NCI-H2171 (cell line): ENCODE measurements around the gene STAM2.

ENCODE experiments used
- DNase-seq: peaks from one replicate; lab custom pipeline; 2025; lab: John Stamatoyannopoulos, UW

Gene STAM2

GRCh38 chr2:152071092-152071491 lies 104.5 kb downstream of the STAM2 start:
- DNase-seq: no peak

- no peak for DNase-seq
These were observed 107.3 kb downstream of the STAM2 start for GRCh38 chr2:152068226-152068625.

GRCh38 chr2:152067823-152068222 lies 107.7 kb downstream of the STAM2 start:
- DNase-seq: no peak
